HT-29 (cell line): ENCODE results near the gene SH3D21. TPM values are rescaled to one million over a fixed set of nuclear protein-coding genes. Genes with fewer than 3 reads are reported as not detected.

ENCODE experiments used
- DNase-seq: peaks from one replicate; pipeline ENCODE4 v3.0.0-alpha.2; 2015; ENCODE audit warnings: low spot score
- total RNA-seq: library from RNA; depleted of rRNA; stranded (reverse); fragments of >200 nt; shearing (Covaris generic); gene quantifications from 2 replicates; pipeline ENCODE4 v1.2.3, GENCODE V29; 2014; rRNA removed

The SH3D21 gene
- 12.6 and 14.8 TPM in 2 replicates for total RNA-seq

- DNase-seq, result peak; percentile 76
Measured at GRCh38 chr1:36306210-36306901, at the start of gene SH3D21. SH3D21 (plus strand) TSS chr1:36306368; CDS start chr1:36306421, 53 bp downstream.

- DNase-seq, result no peak
Measured at GRCh38 chr1:36256558-36257374, 49.4 kb upstream of the SH3D21 start.

- no peak for DNase-seq
Measured at GRCh38 chr1:36257375-36257767, 48.8 kb upstream of the SH3D21 start.

- DNase-seq, result no peak
Measured at GRCh38 chr1:36258960-36259344, 47.2 kb upstream of the SH3D21 start.

GRCh38 chr1:36268981-36269380, 37.2 kb upstream of the SH3D21 start:
- DNase-seq, result no peak

GRCh38 chr1:36269408-36269838, 36.7 kb upstream of the SH3D21 start:
- DNase-seq, result no peak

- DNase-seq, result no peak
Measured at GRCh38 chr1:36273024-36273423, 33.1 kb upstream of the SH3D21 start.

GRCh38 chr1:36274201-36274600, 32.0 kb upstream of the SH3D21 start:
- DNase-seq, result no peak

GRCh38 chr1:36276688-36277087, 29.5 kb upstream of the SH3D21 start:
- no peak for DNase-seq

- no peak for DNase-seq
Measured at GRCh38 chr1:36279110-36279788, 26.9 kb upstream of the SH3D21 start.

GRCh38 chr1:36279789-36280296, 26.3 kb upstream of the SH3D21 start:
- no peak for DNase-seq

GRCh38 chr1:36284061-36284460, 22.1 kb upstream of the SH3D21 start:
- no peak for DNase-seq

- no peak for DNase-seq
Measured at GRCh38 chr1:36284517-36284916, 21.7 kb upstream of the SH3D21 start.

- DNase-seq, result peak; percentile 81
Measured at GRCh38 chr1:36285443-36286101, 20.6 kb upstream of the SH3D21 start.

GRCh38 chr1:36286802-36287201, 19.4 kb upstream of the SH3D21 start:
- DNase-seq, result no peak

- no peak for DNase-seq
Measured at GRCh38 chr1:36287595-36287994, 18.6 kb upstream of the SH3D21 start.

- no peak for DNase-seq
Measured at GRCh38 chr1:36295390-36295789, 10.8 kb upstream of the SH3D21 start.

GRCh38 chr1:36297062-36297461, 9.1 kb upstream of the SH3D21 start:
- peak; percentile 30 for DNase-seq

GRCh38 chr1:36298640-36299039, 7.5 kb upstream of the SH3D21 start:
- no peak for DNase-seq

- no peak for DNase-seq
Measured at GRCh38 chr1:36300526-36300925, 5.6 kb upstream of the SH3D21 start.

- DNase-seq, result no peak
Measured at GRCh38 chr1:36301220-36301619, 4.9 kb upstream of the SH3D21 start.

GRCh38 chr1:36303244-36303643, 2.9 kb upstream of the SH3D21 start:
- no peak for DNase-seq
